CD4-positive, alpha-beta T cell treated with Interferon gamma for 1 hour (primary cell): ENCODE results near the gene DBP.

Source experiments
- DNase-seq: peaks from one replicate; pipeline ENCODE4 v3.0.0-alpha.2; 2020

DBP gene

DNA sequence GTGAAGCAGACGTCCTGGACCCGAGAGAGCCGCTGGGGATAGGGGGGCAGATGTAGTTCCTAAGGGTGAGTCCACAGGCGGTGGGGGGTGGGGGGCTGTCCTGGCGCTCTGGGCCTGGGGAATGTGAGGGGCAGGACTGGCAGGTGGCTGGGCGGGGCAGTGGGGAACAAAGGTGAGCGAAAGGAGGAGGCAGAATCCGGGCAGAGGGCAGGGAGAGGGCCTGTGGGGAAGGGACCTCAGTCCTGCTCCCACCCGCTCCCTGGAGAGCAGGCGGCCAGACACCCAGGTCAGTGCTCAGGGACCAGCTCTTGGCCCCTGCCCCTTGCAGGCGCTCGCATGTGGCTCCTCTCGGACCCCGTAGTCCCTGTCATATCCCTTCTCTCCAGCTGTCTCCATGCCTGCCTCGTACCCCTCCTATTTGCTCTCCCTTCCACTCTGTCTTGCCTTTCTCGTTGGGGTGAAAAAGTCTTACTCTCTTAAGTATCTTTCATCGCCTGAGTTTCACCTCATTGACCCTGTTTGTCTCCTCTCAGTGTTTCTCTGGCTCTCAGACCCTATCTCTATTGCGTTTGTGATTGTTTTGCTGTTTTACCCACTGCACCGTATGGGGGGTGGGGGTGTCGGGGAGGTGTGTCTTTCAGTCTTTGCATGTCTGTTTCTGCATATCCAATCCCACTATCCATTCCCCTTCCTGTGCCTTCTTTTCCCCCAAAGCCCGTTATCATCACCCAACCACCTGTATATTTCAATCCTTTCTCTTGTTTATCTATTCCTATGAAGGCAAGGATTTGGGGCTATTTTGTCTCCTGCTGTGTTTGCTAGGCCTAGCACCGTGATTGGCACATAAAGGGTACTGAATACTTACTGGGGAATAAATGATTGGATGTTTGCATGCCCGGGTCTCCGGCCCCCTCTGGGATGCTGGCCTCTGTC is 12.1 kb downstream of the DBP start:
- DNase-seq, result no peak

DNA sequence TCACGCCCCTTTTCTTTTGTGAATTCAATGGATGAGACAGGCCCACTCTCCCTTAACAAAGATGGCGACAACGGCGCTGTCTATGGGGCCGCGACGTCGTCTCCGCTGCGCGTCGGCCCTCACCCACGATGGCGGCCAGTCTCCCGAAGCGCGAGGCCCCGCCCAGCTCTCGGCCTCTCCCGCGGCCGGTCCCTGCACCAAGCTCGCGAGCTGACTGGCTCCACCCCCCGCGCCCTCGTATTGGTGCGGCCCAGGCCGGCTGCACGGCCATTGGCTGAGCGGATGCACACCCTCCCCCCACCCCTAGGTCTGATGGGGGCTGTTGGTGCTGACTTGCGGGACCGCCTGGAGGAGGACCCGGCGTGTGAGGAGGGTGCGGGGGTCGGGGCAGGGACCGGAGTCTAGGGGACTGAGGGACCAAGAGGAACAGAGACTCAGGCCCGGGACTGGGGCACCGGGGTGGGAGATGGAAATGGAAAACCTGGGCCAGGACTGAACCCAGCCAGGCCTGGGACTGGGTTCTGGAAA is 13.0 kb downstream of the DBP start:
- peak; percentile 98 for DNase-seq

DNA sequence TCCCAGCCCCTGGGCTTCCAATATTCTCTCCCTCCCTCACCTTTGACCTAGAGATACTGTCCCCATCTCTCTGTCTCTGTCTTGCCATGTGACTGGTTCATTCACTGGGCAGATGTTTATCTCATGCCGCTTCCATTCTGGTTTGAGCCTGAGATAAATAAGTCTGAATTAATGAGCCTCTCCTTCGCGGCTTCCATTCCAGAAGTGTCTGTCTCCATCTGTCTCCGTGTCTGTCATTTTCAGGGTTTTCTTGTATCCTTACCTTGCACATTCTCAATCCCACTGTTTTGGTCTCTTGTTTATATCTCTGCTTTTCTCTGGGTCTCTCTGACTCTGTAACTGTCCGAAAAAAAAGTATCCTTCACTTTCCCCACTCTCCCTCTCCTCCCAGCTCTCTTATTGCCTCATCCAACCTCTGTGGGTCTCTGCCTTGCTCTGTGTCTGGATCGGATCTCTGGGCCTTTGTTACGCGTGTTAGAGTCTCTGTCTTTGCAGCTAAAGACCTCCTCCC is 13.6 kb downstream of the DBP start:
- DNase-seq, result no peak

DNA sequence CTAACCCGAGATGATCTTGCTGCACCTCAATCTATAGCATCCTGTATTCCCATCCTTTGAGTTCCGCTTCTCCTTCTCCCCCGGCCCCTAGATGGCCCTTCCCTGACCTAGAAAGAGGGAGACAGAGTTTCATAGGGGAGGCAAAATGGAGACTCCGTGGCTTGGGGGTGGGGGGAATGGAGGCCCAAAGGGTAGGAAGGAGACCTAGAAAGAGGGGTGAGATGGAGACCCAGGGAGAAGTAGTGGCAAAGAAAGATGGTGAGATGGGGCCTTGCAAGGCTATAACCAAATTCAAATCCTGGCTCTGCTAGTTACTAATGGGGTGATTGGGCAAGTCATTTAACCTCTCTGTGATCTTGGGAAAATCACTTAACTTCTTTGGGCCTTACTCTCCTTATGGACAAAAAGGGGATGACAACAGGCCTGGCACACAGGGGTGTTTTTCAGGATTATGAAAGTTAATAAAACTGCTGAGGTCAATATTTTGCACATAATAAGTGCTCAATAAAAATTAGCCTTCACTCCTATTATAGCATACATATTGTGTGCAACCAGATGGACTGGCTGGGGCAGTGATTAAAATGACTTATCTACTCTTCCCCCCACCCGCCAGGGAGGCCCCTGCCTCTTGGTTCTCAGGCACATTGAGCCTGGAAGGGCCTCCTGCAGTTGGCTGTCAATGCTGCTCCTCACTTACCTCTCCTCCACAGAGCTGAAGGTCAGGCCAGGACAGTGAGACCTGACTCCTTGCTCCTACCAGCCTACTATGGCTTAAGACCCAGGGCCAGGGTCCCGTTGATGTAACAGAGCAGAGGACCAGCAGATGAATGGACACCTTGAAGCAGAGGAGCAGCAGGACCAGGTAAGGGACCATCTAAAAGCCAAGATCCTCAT is 17.2 kb downstream of the DBP start:
- DNase-seq, result no peak

DNA sequence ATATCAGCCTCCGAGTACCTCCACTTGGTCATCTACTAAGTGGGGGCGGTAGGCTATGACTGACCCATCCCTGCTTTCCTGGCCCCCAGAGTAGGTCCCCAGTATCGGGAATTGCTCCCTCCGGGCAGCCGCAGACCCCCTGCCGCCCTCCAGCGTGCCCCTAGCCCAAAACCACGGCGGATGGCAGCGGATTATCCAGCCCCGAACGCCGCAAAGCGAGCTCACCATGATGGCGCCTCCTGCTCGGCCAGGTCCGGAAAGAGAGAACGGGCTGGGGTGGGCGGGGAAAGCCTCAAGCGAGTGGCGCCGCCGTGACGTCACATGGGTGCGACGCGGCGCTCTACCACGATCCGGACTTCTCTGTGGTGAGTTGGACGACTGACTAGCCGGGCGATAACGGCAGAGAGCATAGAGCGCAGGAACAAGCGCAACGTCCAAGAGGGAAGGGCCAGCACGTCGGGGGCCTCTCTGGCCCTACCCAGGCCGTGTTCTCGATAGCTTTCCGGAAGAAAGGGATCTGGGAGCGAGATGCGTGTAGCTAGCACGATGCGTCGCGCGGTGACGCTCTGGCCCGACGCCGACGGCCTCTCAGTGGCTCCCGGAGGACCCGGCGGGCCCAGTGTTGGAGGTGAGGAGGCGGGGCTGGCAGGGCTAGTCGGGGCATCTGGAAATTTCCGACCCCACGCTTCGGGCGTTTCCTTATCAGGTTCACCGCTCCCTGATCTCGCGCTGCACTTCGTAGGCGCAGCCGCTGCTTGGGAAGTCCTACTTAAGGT is 18.1 kb downstream of the DBP start, which contains the start of the genes RPL18 and SPHK2:
Gene RPL18, minus strand, starts transcription at position 263 of the 776 bp plus-strand sequence. Its CDS starts 35 bp downstream, at position 228.
Gene SPHK2, plus strand, starts transcription at position 591 of the 776 bp plus-strand sequence. CDS start 1,009 bp downstream, outside the sequence.
- DNase-seq, result peak; percentile 99

DNA sequence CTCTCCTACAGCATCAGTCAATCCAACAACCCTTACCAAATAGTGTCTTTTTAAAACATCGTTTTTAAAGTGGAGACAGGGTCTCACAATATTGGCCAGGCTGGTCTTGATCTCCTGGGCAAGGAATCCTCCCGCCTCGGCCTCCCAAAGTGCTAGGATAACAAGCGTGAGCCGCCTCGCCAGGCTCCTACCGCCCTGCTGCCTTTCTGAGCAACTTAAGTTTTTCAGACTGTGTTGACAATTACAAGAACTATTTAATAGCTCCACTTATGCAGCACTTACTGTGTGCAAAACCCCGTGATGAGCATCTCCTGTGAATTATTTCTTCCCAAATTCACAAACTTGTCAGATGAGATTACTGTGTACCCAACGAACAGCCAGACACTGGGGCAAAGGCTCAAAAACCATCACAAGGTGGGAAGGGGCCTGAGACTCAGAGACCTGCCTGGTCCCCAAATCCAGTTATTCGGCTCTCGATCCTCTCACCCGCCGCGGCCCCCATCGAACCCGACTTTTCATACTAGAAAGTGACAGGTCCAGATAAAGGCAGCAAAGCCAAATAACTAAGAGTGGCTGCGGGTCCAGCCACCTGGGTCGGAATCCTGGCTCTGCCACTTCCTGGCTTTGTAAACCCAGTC is 18.8 kb downstream of the DBP start:
- DNase-seq, result no peak

DNA sequence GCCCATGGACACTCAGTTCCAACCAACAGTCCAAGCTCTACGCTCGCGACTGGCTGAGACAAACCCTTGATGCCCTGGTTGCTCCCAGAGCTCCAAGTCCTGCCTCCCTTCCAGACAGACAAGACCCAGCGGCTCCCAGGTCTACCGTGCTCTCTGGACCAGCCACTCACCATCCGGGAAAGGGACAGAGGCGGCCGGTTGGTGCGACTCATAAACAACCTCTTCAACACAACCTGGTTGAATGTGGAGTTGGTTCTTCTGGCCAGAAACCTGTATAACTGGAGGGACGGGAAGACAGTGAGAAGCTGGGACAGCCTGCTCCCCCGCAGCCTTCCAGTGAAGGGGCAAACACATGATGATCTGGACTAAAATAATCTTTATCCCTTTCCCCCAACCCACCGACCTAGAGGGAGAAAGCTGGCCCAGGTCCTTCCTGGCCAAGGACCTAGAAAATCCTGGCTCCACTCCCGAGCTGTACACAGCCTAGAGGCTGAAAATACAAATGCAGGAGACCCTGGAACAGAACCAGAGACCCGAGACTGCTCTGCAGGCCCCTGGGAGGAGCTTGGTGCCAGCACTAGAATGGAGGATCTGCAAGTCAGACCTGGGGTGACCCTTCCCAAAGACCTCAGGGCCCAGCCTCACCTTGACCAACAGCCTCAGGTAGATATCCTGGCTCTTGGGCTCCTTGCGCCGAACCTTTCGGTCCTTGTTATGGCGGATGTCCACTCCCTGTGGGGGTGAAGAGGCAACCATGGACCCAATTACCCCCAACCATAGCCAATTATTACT is 19.8 kb downstream of the DBP start:
- DNase-seq, result no peak

DNA sequence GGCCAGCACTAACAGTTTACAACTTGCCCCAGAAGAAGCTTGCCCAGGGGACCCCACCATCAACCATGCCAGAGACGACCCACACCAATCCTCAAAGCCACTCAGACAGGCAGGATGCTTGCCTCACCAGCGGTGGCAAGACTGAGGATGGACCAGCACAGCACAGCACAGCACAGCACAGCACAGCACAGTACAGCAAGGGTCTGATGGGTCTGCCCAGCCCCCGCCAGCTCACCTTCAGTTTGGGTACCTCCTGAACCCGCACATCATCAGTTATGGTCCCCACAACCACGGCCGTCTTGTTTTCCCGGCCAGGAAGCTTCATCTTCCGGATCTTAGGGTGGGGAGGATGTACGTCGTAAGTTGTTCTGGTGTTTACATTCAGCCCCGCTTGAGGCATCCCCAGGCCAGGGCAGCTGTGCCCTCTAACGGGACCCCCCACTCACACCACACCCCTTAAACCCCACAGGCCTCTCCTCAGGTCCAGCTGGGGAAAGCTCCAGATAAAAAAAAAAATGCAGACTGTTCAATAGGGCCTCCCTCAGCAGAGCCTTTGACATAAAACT is 20.6 kb downstream of the DBP start:
- no peak for DNase-seq

DNA sequence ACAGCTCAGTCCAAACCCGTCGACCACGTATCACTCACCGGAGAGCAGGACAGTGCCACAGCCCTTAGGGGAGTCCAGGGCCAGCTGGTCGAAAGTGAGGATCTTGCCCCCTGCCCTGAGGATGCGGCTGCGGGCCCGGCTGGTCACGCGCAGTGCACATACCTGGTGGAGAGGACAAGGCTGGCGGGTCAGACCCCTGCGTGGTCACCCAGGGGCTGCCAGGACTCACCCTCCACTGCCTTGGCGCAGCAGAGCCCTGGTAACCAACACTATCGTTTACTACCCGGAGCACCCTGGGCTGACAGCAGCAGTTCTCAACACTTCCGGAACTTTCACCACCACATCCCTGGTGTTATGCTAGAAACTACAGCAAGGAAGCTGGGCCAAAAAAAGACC is 21.1 kb downstream of the DBP start:
- DNase-seq, result no peak

DNA sequence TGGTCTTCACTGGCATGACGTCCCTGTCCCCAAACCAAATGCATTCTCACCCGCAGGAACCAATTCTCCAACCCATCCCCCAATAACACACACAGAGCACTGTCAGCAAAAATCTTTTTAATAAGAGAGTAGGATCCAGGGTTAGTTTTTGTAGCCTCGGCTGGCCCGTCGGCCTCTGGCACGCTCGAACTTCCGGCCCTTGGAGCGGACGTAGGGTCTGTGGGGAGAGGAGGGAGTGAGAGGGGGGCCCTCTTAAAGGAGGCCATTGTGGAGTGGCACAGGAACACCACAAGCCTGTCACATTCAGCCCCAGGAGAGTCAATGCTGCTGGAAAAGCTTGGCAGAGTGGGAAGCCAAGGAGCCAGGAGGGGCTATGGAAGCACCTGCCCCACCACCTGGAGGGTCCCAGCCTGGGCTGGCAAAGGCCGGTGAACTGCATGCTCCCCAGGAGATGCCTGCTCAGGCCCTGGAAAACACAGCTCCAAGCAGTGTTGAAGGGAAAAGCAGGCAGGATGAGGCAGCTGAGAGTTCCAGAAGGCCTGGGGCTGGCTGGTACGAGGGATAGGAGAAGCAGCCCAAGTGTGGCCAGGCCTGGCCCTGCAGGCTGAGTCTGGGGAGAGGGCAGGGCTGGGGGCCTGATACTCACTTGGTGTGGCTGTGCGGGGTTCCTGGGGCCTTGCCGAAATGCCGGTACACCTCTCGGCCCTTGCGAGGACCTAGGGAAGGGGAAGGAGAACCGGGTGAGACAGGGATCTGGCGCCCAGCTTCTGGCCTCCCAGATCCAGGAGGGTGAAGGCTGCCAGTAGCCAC is 21.7 kb downstream of the DBP start:
- DNase-seq, result no peak

DNA sequence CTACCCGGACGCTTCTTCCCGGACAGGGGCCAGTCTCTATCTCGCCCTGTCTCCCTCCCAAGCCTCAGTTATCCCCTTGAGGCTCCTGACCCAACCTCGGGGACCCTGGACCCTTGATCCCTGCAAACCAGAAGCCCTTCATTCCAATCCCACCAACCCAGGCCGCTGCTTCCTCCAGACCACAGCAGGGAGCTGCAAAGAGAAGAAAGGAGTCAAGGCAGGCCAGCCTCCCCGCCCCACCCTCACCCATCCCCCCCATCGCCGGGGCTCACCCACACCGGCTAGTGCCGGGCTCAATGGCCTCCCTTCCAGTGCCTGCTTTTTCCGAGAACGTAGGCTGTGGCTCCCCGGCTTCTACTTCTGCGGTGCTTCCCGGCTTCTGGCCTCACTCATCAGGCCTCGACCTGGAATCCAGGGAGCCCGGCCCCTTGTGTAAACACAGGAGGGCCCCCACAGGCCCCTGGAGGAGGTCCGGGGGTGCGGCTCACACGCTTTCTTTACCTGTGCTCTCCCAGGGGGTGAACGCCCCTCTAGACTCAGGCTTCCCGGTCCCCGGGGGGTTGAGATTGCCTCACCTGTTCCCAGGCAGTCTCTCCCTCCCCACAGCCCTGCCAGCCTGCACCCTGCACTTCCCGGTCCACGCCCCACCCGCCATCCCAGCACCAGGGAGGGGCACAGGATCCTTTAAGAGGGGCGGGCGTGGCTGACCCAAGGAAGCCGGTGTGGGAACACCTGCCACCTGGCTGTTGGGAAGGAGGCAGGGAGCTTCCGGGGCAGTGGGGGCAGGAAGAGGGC is 22.5 kb downstream of the DBP start, which contains the start of gene FAM83E:
Gene FAM83E, minus strand, starts transcription at position 641 of the 795 bp plus-strand sequence. CDS start 1,704 bp downstream, outside the sequence.
- no peak for DNase-seq

DNA sequence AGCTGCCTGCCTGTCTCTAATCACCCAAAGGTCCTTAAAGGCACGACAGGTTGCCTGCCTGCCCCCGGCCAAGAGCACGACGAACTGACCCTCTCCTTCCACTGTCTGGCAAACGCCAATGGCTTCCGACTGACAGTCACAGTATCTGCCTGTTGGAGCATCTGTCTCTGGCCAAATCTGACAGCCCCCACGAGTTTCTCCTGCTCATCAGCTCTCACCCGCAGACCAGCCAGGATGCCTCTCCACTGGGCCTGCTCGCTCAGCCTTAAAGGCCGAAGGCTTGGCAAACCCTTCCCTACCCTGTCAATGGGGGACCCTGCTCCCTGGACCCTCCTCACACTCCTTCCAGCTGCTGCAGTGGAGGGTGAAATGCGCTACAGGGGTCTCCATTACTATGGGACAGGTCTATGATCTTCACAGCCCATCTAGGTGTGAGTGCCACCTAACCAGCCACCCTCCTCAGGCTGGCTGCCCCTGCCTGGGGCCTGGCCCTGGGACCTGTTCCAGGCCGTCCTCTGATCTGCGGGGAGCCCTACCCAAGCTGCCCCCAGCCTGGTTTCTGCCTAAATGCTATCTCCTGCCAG is 23.2 kb downstream of the DBP start:
- no peak for DNase-seq

DNA sequence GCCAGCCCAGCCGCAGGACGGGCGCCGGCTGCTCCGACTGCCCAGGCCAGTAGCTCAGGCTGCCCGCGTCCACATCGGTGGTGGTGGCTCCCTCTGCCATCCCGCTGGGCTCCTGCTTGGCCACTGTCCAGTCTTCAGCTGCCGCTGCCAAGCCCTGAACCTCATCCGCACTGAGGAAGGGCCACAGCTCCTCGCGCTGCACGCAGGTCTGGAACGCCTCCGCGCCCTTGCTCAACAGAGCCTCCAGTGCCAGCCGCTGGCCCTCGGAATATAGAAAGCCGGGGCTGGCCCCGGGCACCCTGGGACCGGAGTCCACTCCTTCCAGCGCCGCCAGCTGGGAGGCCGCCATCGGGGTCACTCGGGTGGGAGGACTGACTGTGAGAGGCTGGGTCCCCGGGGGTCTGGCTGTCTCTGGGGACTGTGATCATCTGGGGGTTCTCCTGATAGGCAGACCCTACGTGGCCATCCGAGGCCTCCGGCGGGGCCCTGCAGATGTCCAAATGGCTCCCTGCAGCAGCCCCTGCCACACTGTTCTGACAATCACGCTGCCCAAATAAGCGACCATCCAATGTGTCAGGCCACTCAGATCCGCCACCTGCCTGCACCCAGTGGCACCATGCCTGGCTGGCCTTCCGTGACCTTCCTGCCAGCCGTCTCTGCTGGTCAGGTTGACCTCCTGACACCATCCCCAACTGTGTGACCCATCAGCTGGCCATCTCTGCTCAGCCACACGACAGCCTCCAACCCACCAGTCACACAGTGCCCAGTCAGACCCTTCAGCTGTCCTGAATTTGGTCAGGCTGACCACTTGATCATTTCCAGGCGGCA is 23.9 kb downstream of the DBP start:
- DNase-seq, result no peak

DNA sequence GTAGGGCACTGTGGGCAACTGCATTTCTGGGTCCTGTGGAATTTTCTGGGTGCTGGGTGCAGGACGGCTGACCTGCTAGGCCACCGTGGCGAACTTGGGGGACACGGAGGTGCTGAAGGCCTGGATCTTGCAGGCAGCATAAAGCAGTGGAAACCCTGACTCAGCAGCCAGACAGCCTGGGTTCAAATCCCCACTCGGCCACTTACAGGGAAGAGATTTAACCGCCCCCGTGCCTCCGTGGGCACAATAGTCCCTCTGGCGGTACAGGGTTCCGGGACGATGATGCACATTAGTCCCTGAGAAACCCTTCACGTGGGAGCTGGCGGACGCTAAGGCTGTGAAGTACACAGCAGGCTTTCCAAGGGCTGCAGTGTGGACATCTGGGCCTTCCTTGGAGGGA is 25.3 kb downstream of the DBP start:
- DNase-seq, result no peak

DNA sequence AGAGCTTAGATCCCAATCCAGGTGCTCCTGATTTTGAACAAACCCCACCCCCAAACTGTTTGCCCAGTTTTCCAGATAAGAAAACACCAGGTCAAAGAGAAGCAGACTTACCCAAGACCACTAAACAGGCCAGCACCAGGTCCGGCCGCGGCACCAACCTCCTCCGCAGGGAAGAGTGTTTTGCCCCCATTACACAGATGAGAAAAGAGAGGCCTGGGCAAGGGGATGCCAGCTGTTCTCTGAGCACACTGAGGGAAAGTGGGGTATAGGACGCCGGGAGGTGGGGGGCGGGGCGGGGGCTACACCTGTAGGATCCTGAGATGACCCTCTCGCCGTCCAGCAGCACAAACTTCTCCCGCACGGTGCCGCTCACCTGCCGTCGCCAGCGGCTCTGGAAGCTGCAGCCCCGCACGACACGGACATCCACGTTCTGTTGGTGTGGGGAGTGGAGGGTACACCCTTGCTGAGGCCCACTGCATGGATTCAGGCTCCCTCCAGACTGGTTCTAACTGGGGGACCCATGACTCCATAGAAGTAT is 27.5 kb downstream of the DBP start:
- no peak for DNase-seq

DNA sequence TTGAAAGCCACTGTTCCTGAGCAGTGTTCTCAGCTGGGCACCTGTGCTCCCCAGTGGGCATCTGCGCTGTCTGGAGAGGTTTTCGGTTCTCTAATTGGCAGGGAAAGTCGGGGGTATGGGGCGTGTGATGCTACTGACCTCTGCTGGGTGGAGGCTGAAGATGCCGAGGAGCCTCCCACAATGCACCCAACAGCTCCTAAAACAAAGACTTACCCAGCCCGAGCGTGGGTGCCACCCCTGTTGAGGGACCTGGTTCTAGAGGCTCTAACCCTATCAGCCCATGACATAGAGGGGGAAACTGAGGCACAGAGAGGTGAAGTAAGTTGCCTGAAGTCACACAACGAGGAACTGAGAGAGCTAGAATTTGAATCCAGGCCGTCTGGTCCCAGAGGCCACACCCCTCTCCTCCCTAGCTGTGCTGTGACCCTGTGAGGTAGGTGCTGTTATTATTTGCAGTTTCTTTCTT is 28.3 kb downstream of the DBP start:
- DNase-seq, result peak; percentile 69

DNA sequence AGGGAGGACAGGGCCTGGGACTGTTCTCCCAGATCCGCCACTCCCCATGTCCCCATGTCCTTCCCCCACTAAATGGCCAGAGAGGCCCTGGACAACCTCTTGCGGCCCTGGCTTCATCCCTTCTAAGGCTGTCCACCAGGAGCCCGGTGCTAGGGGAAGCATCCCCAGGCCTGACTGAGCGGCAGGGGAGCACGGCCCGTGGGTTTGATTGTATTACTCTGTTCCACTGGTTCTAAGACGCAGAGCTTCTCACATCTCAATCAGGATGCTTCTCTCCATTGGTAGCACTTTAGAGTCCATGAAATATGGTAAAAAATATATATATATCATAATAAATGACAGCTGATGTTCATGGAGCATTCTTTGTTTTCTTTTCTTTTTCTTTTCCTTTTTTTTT is 29.8 kb downstream of the DBP start:
- no peak for DNase-seq
